NCI-H2196 (cell line): ENCODE results near the gene SPATA45.
A peak's percentile ranks its signal among the peaks of the same experiment; 100 is the strongest.
"Not testable (repeated sequence)": the region's sequence is repeated elsewhere in the genome, so short reads cannot be mapped to it uniquely, and the experiment has no call there.

ENCODE experiments used
- DNase-seq: peaks from one replicate; lab custom pipeline; 2025; ENCODE audit not compliant: unreplicated experiment; lab: John Stamatoyannopoulos, UW

Gene SPATA45

DNA sequence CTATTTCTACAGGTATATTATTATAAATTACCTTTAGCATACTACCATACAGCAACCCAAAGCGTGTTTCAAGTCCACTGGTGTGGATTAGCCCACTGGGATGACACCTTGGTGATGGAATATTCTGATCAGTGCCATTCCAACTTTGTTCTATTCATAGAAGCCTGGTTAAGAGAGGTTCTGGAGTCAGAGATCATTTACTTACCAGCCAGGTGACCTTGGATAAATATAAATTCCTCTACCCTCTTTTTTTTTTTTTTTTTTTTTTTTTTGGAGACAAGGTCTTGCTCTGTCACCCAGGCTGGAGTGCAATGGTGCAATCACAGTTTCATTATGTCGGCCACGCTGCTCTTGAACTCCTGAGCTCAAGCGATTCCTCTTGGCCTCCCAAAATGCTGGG lies at the start of gene SPATA45:
Gene SPATA45, minus strand, starts transcription at position 101 of the 400 bp plus-strand sequence. CDS start 11,500 bp downstream, outside the sequence.
- DNase-seq: no peak

DNA sequence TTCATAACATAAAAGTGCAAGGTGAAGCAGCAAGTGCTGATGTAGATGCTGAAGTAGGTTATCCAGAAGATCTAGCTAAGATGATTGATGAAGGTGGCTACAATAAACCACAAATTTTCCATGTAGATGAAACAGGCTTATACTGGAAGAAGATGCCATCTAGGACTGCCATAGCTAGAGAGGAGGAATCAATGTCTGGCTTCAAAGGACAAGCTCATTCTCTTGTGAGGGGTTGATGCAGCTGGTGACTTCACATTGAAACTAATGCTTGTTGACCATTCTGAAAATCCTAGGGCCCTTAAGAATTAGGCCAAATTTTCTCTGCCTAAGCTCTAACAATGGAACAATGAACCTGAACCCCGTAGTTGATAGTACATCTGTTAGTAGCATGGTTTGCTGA lies 44.7 kb upstream of the SPATA45 start:
- no peak for DNase-seq

DNA sequence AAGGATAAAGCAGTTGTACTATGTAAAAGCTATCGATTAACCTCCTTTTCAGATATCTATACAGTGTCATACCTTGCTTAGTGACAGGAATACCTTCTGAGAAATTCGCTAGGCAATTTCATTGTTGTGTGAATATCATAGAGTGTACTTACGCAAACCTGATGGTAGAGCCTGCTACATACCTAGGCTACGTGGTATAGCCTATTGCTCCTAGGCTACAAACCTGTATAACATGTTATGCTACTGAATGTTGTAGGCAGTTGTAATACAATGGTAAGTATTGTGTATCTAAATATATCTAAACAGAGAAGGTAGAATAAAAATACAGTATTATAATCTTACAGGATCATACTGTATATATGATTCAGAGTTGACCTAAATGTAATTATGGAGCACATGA lies 37.1 kb upstream of the SPATA45 start:
- no peak for DNase-seq

DNA sequence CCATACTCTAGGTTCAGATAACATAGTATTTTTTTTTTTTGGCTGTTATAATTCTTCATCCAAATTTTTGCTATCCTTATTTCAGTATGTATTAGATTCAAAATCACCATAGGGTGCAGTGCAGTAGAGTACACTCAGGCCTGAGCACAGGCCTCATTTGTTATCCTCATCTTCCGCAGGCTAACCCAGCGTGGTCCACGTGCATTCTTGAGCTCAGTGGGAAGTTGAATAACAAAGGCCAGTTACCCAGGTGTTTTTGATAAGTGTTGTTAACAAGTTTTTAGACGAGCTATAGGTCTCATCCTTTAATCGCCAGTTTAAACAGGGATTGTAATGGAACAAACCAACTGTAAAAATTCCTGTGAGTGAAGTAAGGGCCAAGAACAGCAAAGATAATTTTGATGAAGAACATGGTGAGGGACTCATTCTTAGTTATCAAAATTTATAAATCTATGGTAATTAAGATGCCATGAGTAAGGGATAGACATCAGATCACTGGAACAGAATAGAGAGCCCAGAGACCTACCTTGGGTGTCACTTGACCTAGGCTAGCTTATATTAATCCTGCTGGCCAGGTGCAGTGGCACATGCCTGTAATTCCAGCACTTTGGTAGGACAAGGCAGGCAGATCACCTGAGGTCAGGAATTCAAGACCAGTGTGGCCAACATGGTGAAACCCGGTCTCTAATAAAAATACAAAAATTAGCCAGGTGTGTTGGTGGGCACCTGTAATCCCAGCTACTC lies 32.7 kb upstream of the SPATA45 start:
- no peak for DNase-seq

DNA sequence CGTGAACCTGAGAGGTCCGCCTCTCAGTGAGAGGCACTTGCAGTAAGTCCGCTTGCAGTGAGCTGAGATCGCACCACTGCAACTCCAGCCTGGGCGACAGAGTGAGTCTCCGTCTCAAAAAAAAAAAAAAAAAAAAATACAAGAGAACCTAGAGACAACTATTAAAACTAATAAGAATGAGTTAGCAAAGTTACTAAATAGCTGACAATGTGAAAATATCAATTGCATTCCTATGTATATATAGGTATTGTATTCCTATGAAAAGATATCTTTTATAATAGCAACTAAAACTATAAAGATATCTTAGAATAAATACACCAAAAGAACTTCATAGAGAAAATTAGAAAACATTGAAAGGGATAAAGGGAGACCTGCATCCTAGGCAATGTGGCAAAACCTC lies 31.0 kb upstream of the SPATA45 start:
- DNase-seq: no peak

DNA sequence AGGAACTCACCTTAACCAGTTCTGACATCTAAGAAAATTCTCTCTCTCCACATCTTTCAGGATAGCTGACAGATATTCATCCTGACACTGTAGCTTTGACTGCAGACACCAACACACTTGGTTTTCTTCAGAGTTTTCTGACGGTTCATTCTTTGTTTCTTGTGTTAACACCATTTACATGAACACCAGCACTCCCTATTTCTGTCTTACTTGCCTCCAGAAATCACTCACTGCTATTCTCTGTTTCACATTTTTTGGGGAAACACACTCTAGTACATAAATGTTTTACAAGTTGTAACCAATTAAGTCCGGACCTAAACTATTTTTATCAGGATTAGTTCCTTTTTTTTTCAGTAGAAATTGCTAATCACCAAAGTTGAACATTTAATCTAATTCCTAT lies 26.1 kb upstream of the SPATA45 start:
- no peak for DNase-seq

DNA sequence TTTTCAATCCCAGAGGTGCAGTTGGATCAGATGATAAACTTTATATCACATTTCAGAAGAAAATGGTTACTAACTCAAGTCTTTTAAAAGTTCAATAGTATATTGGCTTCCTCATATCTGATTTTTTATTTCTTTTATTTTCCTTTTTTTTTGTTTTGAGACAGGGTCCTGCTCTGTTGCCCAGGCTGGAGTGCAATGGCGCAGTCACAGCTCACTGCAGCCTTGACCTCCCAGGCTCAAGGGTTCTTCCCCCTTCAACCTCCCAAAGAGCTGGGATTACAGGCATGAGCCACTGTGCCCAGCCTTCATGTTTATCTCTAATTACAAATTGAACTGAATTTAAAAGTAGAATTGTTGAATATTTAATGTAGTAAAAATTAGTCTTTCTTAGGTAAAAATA lies 24.5 kb upstream of the SPATA45 start:
- DNase-seq: no peak

DNA sequence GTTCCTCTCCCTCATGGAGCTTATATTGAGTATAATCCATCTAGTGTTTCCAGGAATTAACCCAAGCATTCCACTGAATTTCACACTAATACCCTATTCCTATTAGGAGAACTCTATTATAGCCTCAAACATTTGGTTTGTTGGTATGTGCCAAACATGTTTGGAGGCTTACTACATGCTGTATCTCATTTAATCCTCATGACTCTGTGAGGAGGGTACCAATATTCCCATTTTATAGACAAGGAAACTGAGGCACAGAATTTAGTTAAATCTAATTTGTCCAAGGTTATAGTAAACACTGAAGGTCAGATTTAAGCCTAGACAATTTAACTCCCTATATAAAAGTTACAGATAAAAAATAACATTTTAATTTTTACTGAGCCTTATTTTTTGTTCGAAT lies 19.7 kb upstream of the SPATA45 start:
- no peak for DNase-seq

DNA sequence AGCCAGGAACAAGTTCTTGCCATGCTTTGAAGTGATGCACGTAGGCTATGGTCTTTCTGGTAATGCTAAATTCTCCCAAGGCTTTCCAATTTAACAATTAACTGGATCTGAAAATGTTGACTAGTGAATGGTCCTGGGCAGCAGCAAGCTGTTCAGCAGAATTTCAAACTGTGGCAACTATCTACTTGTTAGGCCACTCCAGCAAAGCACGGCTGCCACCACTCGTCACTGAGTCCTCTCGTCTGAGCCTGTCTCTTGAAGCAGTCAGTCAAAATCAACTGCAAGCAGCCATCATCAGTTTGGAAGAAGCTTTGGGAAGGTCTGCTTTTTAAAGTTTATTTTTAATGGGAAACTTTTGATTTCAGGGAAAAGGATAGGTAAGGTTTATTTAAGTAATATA lies 16.8 kb upstream of the SPATA45 start:
- DNase-seq: no peak

DNA sequence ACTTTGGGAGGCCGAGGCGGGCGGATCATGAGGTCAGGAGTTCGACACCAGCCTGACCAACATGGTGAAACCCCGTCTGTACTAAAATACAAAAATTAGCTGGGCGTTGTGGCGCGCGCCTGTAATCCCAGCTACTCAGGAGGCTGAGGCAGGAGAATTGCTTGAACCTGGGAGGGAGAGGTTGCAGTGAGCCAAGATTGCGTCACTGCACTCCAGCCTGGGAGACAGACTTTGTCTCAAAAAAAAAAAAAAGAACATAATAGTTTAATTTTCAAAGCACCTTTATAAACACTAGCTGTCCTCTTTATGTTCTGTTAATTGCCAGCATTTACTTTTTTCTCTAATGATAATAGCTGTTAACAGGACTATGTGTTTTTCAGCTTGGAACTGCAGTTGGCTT lies 15.9 kb upstream of the SPATA45 start:
- not testable (repeated sequence) for DNase-seq

DNA sequence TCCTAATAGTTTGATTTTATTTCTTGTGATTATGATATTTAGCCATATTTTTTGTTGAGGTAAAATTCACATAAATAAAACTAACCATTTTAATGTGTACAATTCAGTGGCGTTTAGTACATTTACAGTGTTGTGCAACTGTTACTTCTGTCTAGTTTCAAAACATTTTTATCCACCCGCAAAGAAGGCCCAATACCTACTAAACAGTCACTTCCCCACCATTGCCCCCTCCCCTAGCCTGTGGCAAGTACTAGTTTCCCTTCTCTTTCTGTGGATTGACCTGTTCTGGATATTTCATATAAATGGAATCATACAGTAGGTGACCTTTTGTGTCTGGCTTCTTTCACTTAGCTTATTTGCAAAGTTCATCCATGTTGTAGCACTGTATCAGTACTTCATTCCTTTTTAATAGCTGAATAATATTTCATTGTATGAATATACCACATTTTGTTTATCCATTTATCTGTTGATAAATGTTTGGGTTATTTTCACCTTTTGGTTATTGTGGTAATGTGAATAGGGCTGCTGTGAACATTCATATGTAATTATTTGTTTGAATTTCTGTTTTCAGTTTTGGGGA lies 14.8 kb upstream of the SPATA45 start:
- DNase-seq: no peak

DNA sequence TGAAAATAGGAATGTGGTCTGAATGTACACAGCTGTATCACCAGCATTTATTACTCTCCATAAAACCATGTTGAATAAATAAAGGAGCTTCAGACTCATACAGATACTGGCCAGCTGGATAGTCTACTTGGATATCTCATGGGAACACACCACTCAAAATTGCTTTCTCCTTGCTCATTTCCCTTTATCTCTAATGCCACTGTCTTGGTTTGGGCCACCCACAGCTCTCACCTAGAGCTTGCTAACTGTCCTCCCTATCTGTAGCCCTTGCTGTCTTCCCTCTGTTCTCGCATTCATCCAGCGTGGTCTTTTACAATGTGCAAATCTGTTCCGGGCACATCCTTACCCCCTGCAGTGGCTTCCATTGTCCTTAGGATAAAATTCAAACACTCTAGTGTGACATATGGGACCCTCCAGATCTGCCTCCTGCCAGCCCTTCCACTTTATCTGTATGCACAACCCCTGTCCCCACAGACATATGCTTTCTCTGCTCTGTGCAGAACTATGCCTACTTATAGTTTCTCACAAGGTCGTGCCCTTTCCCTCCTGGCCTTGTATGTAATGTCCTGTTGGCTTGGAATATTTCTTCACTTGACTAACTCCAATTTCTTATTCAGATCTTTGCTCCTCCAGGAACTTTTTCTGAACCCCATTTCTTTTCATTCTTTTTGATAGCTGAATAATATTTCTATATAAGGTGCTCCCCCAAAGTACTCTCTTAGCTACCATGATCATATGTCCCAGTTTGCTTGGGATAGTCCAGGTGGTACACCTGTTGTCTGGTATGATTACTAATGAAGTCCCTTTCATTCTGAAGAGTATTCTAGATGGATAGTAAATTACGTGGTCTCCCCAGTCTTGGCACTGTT lies 13.5 kb upstream of the SPATA45 start:
- DNase-seq: no peak

DNA sequence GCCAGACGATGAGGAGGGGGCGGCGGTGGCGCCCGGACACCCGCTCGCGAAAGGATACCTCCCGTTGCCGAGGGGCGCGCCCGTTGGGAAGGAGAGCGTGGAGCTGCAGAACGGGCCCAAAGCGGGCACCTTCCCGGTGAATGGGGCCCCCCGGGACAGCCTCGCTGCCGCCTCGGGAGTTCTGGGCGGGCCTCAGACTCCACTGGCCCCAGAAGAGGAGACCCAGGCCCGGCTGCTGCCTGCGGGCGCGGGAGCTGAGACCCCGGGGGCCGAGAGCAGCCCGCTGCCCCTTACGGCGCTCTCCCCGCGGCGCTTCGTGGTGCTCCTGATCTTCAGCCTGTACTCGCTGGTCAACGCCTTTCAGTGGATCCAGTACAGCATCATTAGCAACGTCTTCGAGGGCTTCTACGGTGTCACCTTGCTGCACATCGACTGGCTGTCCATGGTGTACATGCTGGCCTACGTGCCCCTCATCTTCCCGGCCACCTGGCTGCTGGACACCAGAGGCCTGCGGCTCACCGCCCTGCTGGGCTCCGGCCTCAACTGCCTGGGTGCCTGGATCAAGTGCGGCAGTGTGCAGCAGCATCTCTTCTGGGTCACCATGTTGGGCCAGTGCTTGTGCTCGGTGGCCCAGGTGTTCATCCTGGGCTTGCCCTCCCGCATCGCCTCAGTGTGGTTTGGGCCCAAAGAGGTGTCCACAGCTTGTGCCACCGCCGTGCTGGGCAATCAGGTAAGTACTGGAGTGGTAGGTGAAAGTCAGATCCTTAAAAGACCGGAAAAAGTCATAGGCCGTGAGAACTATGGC lies 11.2 kb upstream of the SPATA45 start:
- DNase-seq: peak; percentile 7

DNA sequence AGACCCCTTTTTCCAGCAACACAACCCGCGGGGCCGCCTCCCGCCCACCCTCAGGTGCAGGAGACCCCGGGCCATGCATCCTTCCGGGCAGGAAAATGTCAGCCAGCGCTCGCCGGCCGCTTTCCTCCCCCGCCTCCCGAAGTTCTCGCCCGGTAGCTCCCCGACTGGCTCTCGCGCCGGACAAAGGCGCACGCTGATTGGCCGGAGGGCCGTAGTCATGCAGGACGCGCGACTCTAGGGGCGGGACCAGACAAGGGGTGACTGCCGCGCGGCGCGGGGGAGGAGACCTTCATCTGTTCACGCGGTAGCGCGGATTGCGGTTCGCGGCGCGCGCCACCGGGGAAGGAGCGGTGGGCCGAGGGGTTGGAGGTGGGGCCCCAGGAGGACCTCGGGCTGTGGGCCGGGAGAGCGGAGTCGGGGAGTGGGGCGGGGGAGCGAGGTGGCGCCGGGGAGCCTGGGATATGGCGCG lies 10.6 kb upstream of the SPATA45 start, which contains the start of gene FLVCR1:
Gene FLVCR1, plus strand, starts transcription at position 284 of the 469 bp plus-strand sequence. Its CDS starts 178 bp downstream, at position 462.
- peak; percentile 93 for DNase-seq

DNA sequence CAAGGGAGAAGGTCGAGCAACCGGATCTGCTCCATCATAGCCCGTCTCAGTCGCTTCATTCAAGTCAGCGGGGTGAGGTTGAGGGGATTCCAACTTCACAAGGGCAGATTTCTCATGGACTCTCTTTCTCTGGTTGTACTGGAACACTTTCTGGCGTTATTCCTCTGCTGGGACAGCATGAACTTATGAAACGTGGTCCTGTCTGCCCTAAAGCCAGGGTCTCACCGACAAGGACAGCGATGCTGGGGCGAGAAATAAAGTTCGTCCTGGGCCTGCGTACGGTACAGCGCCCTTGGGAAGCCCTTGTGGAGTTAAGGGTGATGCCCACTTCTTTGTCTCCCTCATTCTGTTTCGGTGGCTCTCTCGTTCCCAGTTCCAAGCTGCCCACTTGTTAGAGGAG lies 9.3 kb upstream of the SPATA45 start:
- no peak for DNase-seq

DNA sequence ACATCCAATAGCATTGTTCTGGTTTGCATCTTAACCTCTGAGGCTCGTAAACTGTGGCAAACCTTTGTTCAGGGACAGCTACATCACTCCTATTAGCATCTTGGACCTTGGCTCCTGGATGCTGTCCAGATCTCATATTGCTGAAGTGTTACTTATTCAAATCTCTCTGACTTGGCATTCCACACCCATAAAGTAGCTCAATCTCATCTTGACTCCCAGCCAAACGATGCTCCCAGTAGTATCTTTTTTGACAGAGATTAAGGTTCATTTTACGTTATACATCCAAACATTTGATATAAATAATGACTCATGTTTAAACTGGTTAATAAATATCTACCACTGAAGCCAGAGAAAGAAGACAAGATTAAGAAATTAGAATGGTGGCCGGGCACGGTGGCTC lies 6.2 kb upstream of the SPATA45 start:
- DNase-seq: no peak

DNA sequence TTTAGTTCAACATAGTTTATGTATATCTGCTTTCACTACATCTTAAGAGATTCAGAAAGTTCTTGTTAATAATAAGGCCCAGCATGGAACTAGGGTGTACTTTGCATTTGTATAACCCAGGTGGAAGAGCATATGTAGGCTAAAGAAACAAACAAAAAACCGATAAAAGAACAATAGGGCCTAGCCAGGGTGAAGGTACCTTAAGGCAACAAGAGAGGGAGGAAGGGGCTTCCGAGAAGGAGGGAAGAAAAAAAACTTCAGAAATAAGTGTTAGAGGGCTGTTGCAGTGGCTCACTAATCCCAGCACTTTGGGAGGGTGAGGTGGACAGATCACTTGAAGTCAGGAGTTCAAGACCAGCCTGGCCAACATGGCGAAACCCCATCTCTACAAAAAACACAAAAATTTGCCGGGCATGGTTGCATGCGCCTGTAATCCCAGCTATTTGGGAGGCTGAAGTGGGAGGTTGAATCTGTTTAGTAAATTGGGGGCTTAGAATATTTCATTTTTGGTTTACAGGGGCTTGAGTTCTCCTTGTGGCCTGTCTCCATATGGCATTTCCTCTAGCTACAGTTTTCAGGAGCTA lies 4.7 kb upstream of the SPATA45 start:
- DNase-seq: no peak

DNA sequence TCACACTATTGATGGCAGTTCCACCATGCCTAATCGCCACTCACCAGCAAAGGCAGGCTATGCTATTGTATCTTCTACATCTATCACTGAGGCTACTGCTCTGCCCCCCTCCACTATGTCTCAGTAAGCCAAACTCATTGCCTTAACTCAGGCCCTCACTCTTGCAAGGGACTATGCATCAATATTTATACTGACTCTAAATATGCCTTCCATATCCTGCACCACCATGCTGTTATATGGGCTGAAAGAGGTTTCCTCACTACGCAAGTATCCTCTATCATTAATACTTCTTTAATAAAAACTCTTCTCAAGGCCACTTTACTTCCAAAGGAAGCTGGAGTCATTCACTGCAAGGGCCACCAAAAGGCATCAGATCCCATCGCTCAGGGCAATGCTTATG lies 2.9 kb downstream of the SPATA45 start:
- not testable (repeated sequence) for DNase-seq

DNA sequence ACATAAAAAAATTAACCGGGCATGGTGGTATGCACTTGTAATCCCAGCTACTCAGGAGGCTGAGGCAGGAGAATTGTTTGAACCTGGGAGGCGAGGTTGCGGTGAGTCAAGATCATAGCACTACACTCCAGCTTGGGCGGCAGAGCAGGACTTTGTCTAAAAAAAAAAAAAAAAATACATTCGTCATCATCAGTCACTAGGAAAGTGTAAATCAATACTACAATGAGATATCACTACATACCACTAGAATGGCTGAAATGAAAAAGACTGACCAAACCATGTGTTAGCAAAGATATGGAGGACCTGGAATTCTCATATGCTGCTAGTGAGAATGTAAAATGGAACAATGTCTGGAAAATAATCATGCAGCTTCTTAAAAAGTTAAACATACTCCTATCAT lies 9.3 kb downstream of the SPATA45 start:
- no peak for DNase-seq
